Kidney epithelial cell (primary cell): Measurements from ENCODE around the gene C20orf204. TPM values are rescaled to one million over a fixed set of nuclear protein-coding genes. Genes with fewer than 3 reads are reported as not detected.

Experiments used
- DNase-seq: peaks from one replicate; pipeline ENCODE4 v3.0.0-alpha.2; 2010; ENCODE audit warnings: low read depth
- H3K27me3 ChIP-seq: 2 replicates; pipeline ENCODE4 v1.6.0; 2011; ENCODE audit warnings: low read length; ENCODE audit not compliant: control insufficient read depth, insufficient read depth
- H3K36me3 ChIP-seq: 2 replicates; pipeline ENCODE4 v1.5.1; 2011; ENCODE audit warnings: low read length; ENCODE audit not compliant: control insufficient read depth, insufficient read depth
- H3K4me3 ChIP-seq: 2 replicates; pipeline ENCODE4 v1.5.1; 2011; ENCODE audit warnings: low read depth, mild to moderate bottlenecking, control low read depth, low read length
- CTCF ChIP-seq: IDR thresholded peaks from 2 replicates; pipeline ENCODE4 v1.5.1; 2011; ENCODE audit warnings: mild to moderate bottlenecking, moderate library complexity, low read length, control low read depth, inconsistent platforms; ENCODE audit not compliant: insufficient read depth, poor library complexity, severe bottlenecking
- total RNA-seq: library from RNA; depleted of rRNA; stranded (reverse); fragments of >200 nt; gene quantifications from 2 replicates; pipeline ENCODE4 v1.2.3, GENCODE V29; 2015

Gene C20orf204
- total RNA-seq = 0.21 and 0.27 TPM in 2 replicates

GRCh38 chr20:64035933-64036345 is at the start of gene C20orf204:
C20orf204 (plus strand) TSS chr20:64036182; CDS start chr20:64036324, 142 bp downstream.
- no peak within 1 kb of the TSS for H3K4me3 ChIP-seq
- no peak for DNase-seq
- peaks cover 18% of the 10 kb centered on the region for H3K27me3 ChIP-seq
- TF ChIP-seq CTCF = no peak
- no peaks in the 10 kb centered on the region for H3K36me3 ChIP-seq

GRCh38 chr20:64000906-64001305 is 35.1 kb upstream of the C20orf204 start:
- no peaks in the 10 kb centered on the region for H3K27me3 ChIP-seq
- no peak for DNase-seq
- no peak for TF ChIP-seq CTCF
- peaks cover 2% of the 10 kb centered on the region for H3K36me3 ChIP-seq
- no peak overlapping the region for H3K4me3 ChIP-seq

GRCh38 chr20:64001607-64002011 is 34.4 kb upstream of the C20orf204 start:
- no peak for DNase-seq
- no peak for TF ChIP-seq CTCF
- H3K36me3 ChIP-seq = peaks cover 2% of the 10 kb centered on the region
- no peak overlapping the region for H3K4me3 ChIP-seq
- no peaks in the 10 kb centered on the region for H3K27me3 ChIP-seq

- Histone ChIP-seq H3K4me3 (no peak overlapping the region), H3K27me3 (no peaks in the 10 kb centered on the region), H3K36me3 (peaks cover 3% of the 10 kb centered on the region)
- DNase-seq = no peak
- TF ChIP-seq CTCF = no peak
These were observed 31.8 kb upstream of the C20orf204 start for GRCh38 chr20:64003960-64004725.

- Histone ChIP-seq H3K4me3 (no peak overlapping the region), H3K27me3 (no peaks in the 10 kb centered on the region), H3K36me3 (peaks cover 6% of the 10 kb centered on the region)
- TF ChIP-seq CTCF = no peak
- DNase-seq = no peak
These were observed 30.6 kb upstream of the C20orf204 start for GRCh38 chr20:64005394-64005793.

GRCh38 chr20:64006490-64006889 is 29.5 kb upstream of the C20orf204 start:
- no peak for TF ChIP-seq CTCF
- H3K4me3 ChIP-seq = no peak overlapping the region
- no peak for DNase-seq
- no peaks in the 10 kb centered on the region for H3K27me3 ChIP-seq
- peaks cover 7% of the 10 kb centered on the region for H3K36me3 ChIP-seq
